HG02588 (cell line): Measurements from ENCODE around the gene SNX1.

Experiments used
- ATAC-seq: cut with Tn5 transposase; IDR thresholded peaks from one replicate; pipeline ENCODE4 v1.9.1; 2021; ENCODE audit warnings: mild to moderate bottlenecking, moderate library complexity; ENCODE audit not compliant: unreplicated experiment

Gene SNX1

DNA sequence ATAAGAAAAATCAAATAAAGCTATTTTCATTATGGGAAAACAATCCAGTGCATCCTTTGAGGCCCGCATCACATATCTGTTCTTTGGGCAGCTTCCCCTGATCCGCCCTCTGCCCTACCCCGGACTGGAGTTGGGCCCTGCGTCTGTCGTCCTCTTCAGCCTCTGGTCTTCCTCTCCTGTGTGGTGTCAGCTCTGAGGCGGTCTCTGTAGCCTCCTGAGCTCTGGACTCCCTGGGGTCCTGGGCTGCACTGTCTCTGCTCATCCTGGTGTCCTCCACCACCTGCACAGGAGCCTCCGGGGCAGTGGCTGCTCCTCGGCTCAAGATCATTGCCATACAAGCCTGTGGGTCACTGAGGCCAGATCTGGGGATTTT lies 48.4 kb downstream of the SNX1 start:
- no peak for ATAC-seq

DNA sequence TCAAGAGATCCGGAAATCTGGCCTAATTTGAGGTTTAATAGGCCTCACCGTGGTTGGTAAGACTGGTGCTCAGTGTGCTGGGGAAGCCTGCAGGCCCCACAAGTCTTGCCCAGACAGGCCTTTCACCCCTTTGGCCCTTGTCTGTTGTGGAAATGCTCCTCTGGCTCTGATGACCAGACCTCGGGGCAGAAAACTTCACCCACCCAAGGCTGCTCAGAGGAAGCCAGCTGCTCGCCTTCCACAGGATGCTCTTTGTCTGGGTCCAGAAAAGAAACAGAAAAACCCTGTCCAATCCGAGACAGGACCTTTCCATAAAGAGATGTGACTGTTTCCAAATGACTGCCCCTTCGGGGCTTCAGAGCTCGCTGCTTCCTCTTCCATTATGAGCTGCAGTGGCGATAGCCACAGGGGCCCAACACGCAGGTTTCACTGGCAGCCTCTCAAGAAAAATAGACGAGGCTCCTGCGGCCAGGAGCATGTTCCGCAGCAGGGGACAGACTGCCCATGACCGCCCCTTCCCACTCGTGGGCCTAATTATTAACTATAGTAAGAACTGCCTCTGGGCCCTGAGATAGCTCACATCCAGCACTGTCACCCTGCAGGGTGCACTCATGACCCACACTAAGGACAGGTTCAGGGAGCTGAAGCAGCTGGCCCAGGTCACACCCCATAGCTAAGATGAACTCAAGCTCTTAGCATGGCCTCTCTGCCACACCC lies 48.9 kb downstream of the SNX1 start:
- peak; percentile 65 for ATAC-seq

DNA sequence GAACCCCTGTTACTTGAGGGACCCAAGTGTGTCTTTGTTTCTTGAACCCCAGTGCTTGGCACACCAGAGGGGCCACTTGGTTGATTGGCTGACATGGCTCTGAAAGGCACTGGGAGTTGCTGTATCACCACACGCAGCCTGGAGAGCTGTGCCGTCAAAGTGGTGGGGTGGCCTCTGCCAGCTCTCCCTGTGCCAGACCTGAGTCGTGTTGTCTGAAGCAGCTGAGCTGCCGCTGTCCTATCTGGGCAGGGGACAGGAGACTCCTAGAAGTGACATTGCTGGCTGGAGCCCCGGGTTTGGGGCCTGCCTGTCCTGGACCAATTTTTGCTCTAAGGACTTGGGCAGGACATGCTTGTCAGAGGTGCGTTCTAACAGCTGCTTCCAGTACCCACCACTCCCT lies 50.3 kb downstream of the SNX1 start:
- no peak for ATAC-seq

- no peak for ATAC-seq
These were observed 50.7 kb downstream of the SNX1 start for GRCh38 chr15:64146520-64146884.

DNA sequence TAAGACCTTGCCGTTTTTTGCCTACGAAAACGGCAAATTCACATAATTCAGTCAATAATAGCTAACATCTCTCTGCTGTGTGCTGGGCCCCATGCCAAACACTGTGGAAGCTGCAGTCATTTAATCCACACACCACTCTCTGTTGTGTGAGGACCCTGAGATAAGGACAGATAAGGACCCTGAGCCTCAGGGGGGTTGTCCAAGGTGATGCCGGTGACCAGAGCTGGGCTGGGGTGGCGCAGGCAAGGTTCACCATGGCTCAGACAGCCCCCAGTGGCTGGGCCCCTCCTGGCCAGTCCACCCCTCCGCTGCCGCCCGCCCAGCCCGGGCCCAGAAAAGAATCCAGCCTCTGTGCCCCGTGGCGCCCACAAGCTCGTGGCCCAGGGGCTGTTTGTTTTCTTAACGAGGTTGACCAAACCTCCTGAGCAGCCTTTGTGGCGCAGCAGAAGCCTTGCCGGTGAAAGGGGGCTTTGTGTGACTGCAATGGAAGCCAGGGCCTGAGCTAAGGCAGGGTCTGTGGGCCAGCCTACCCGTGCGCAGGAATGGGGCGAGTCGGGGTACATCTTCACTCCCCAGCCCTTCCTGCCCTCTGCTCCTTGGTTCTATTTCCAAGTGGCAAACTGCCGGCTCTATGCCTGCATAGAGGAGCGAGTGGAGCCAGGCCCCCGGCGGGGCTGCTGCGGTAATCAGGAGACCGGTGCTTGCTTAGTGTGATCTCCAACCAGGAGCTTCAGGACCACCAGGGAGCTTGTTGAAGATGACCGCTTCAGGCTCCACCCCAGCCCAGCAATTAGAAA lies 51.3 kb downstream of the SNX1 start:
- no peak for ATAC-seq

GRCh38 chr15:64148168-64148567 lies 52.4 kb downstream of the SNX1 start:
- no peak for ATAC-seq

DNA sequence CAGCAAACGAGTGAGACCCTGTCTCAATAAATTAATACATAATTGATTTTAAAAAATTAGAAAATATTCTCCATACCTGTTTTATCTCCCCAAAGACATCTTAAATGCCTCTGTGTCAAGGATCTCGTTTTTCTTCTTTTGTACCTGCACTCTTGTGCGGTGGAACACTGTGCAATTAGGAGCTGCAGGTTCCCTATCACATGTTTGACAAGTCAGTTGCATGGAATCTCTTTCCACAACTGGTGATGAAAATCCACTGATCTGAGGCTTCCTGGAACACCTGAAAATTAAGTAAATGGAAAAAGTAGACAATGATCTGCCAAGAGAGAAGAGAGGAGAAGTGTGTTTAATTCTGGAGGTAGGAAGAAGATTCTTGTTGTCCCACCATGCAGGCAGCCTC lies 52.8 kb downstream of the SNX1 start:
- ATAC-seq = no peak

- ATAC-seq = no peak
These were observed 53.6 kb downstream of the SNX1 start for GRCh38 chr15:64149424-64149823.

- no peak for ATAC-seq
These were observed 54.3 kb downstream of the SNX1 start for GRCh38 chr15:64149893-64150578.

- peak; percentile 18 for ATAC-seq
These were observed 56.1 kb downstream of the SNX1 start, which contains the start of gene SNX22 for GRCh38 chr15:64151727-64152506. Gene SNX22, plus strand, starts transcription at chr15:64151731. Its CDS starts 45 bp downstream, at chr15:64151776.

- peak; percentile 6 for ATAC-seq
These were observed 57.0 kb downstream of the SNX1 start for GRCh38 chr15:64152507-64153387.

GRCh38 chr15:64153480-64154367 lies 57.9 kb downstream of the SNX1 start:
- peak; percentile 58 for ATAC-seq

- no peak for ATAC-seq
These were observed 60.2 kb downstream of the SNX1 start for GRCh38 chr15:64155802-64156651.

GRCh38 chr15:64156652-64157331 lies 61.0 kb downstream of the SNX1 start:
- no peak for ATAC-seq

GRCh38 chr15:64157599-64158125 lies 61.9 kb downstream of the SNX1 start:
- no peak for ATAC-seq

DNA sequence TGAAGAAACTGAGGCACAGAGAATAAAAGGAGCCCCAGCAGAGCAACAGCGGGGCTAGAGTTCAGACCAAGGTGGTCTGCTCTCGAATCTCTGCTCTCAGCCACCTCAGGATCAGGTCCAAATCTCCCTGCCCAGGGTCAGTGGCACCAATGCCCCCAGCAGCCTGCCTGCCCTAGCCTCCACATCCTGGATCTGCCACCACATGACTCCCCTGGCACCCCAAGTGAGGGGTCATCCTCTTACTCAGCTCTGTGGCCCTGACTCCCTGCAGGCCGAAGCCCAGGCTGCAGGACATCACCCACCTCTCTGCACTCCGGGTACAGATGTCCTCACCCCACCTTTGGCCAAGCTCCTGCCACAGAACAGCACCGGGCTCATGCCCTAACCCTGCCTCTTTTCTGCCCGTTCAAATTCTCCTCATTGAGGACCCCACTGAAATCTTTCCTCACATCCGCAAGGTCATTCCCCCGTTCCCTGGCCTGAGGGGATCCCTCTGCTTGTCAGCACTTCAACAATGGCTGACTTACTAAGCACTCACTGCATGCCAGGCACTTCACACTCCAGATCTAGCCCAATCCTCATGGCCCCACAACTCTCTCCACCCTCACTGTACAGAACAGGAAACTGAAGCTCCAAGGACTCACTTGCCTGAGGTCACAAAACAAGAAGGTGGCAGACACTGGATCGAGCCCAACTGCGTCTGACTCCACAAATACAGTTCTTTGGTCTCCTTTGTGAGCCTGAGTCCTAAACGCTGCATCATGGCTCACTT lies 62.8 kb downstream of the SNX1 start:
- ATAC-seq = no peak
